Nephron (organoid): ENCODE measurements around the gene TAF11.

Experiments used
- H3K27ac Mint-ChIP-seq, 3 experiments: 2 replicates each; pipeline ENCODE4 v1.8.0; 2020; ENCODE audit warnings: mixed read lengths in 3 of 3, mild to moderate bottlenecking in 2 of 3, moderate library complexity in 1 of 3
- H3K27me3 Mint-ChIP-seq: 2 replicates; pipeline ENCODE4 v1.8.0; 2021; ENCODE audit warnings: low read depth, mild to moderate bottlenecking, moderate library complexity, mixed read lengths
- H3K36me3 Mint-ChIP-seq: 2 replicates; pipeline ENCODE4 v1.8.0; 2020; ENCODE audit warnings: low read depth, mixed read lengths
- H3K4me1 Mint-ChIP-seq: 2 replicates; pipeline ENCODE4 v1.8.0; 2020; ENCODE audit warnings: mixed read lengths
- H3K4me3 Mint-ChIP-seq, 3 experiments: 2 replicates each; pipeline ENCODE4 v1.8.0; 2020; ENCODE audit warnings: mild to moderate bottlenecking in 3 of 3, mixed read lengths in 3 of 3, moderate library complexity in 2 of 3
- H3K9me3 Mint-ChIP-seq: 2 replicates; pipeline ENCODE4 v1.8.0; 2020; ENCODE audit warnings: mixed read lengths
- TF ChIP-seq, protein P1 (sequence below), 3 experiments: fragments of 200-600 bp; sonication (generic); IDR thresholded peaks; one replicate each; pipeline ENCODE4 v1.5.0; 2021; ENCODE audit warnings: antibody characterized with exemption in 3 of 3; ENCODE audit not compliant: unreplicated experiment in 3 of 3

Gene TAF11

DNA sequence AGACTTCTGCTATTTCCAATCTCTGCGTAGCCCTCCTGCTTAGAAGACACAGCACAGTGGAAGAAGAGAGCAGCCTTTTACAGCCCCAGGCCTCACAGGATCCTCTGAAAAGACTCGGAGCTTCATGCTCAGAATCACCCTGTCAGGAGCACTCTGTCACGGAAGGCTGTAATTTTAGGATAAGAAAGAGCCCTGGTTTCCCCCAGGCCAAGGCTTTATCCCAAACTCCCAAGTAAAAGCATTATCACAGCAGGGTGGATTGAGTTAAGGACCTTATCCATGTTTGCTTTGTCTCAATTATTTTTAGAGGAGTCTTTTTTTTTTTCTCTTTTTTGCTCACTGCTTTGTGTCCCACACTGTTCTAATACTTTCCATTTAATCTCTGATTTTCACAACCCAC is 40.4 kb upstream of the TAF11 start:
- no peaks in the 10 kb centered on the region for H3K36me3 Mint-ChIP-seq
- TF ChIP-seq, protein P1, sequence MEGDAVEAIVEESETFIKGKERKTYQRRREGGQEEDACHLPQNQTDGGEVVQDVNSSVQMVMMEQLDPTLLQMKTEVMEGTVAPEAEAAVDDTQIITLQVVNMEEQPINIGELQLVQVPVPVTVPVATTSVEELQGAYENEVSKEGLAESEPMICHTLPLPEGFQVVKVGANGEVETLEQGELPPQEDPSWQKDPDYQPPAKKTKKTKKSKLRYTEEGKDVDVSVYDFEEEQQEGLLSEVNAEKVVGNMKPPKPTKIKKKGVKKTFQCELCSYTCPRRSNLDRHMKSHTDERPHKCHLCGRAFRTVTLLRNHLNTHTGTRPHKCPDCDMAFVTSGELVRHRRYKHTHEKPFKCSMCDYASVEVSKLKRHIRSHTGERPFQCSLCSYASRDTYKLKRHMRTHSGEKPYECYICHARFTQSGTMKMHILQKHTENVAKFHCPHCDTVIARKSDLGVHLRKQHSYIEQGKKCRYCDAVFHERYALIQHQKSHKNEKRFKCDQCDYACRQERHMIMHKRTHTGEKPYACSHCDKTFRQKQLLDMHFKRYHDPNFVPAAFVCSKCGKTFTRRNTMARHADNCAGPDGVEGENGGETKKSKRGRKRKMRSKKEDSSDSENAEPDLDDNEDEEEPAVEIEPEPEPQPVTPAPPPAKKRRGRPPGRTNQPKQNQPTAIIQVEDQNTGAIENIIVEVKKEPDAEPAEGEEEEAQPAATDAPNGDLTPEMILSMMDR (IDR thresholded peaks at IDR 0.05; ENCODE audit: unreplicated experiment in 3 of 3) = no peak
- no peaks in the 10 kb centered on the region for H3K27me3 Mint-ChIP-seq
- no peak overlapping the region for H3K27ac Mint-ChIP-seq
- H3K4me3 Mint-ChIP-seq = no peak overlapping the region
- peaks cover 4% of the 10 kb centered on the region for H3K4me1 Mint-ChIP-seq
- H3K9me3 Mint-ChIP-seq = no peaks in the 10 kb centered on the region

DNA sequence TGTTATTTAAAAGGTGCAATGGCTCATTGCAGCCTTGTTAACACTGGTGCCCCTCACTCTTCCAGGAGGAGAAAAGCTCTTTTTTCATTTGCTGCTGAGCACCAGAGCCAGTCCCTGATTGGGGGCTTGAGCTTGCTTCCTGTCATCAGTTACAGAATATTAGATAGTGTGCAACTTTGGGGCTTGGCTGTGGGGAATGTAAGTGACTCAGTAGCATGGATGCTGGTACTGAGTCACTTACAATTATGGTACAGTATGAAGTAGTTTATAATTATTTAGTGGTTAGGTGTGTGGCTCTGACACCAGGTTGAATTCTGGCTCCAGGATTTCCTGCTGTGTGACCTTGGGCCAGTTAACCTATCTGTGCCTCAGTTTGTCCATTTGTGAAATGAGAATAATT is 38.8 kb upstream of the TAF11 start:
- Mint-ChIP-seq H3K27me3 (no peaks in the 10 kb centered on the region), H3K4me3 (no peak overlapping the region), H3K9me3 (no peaks in the 10 kb centered on the region), H3K27ac (no peak overlapping the region), H3K36me3 (no peaks in the 10 kb centered on the region), H3K4me1 (peaks cover 4% of the 10 kb centered on the region)
- TF ChIP-seq, protein P1 (IDR thresholded peaks at IDR 0.05; ENCODE audit: unreplicated experiment in 3 of 3) = no peak

DNA sequence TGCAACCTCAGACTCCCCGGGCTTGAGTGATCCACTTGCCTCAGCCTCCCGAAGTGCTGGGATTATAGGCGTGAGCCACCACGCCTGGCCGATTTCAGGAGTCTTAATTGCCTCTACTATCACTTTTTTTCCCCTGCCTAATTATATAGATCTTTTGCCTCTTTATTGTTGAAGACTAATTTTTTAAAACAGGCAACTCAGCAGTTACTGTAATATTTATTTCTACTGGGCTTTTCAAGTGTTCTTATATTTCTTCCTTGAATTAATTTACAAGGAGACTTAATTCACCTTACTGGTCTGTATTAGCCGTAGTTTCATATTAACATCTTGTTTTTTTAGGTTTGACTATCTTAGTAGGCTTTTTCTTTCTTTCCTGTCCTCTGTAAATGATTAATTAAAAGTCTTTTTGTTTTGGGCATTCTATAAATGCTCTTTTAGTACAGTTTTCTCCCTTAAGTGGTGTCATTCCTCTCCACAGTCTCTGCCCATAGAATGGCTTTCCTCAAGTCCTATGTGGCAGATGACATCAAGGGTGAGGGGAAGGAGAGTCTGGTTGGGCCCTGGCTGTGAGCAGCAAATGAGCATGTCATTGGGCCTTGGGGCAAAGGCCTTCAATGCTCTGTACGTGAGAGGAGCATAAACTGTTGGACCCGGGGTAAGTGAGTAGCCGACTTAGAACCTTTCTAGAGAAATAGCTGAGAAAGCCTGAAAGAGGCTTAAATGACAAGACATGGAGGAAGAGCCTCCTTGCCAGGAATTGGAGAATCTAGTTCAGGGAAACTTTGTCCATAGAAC is 37.2 kb upstream of the TAF11 start:
- H3K27me3 Mint-ChIP-seq = no peaks in the 10 kb centered on the region
- peaks cover under 1% of the 10 kb centered on the region for H3K36me3 Mint-ChIP-seq

DNA sequence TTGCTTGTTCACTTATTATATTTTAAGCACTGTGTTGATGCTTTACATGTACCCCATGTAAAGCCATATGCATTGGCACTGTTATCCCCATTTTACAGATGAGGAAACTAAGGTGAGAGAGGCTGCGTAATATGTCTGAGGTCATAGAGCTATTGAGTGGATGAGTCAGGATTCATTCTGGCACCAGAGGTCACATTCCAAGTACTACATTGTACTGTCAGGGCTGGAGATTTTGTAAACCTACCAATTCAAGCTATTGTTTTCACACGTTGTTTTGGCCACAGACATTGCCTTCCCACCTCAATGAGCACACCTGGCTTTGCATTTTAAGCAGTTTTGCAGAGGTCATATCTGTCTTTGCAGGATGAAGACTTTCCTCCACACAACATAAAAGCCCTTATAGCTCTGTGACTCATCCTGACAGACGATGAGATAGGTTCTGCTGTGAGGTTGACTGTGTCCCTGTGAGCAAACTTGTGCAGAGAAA is 34.4 kb upstream of the TAF11 start:
- TF ChIP-seq, protein P1 (IDR thresholded peaks at IDR 0.05; ENCODE audit: unreplicated experiment in 3 of 3) = no peak
- Mint-ChIP-seq H3K27me3 (no peaks in the 10 kb centered on the region), H3K4me1 (peaks cover 7% of the 10 kb centered on the region), H3K36me3 (peaks cover 8% of the 10 kb centered on the region), H3K4me3 (no peak overlapping the region), H3K9me3 (no peaks in the 10 kb centered on the region), H3K27ac (no peak overlapping the region)

More for the DNA sequence above, 37.2 kb upstream of the TAF11 start:
- peak overlapping the region; percentile 37 to 74 (median 58) for H3K27ac Mint-ChIP-seq
- H3K4me3 Mint-ChIP-seq = no peak overlapping the region
- TF ChIP-seq, protein P1 (IDR thresholded peaks at IDR 0.05; ENCODE audit: unreplicated experiment in 3 of 3) = no peak
- no peaks in the 10 kb centered on the region for H3K9me3 Mint-ChIP-seq
- peaks cover 4% of the 10 kb centered on the region for H3K4me1 Mint-ChIP-seq

DNA sequence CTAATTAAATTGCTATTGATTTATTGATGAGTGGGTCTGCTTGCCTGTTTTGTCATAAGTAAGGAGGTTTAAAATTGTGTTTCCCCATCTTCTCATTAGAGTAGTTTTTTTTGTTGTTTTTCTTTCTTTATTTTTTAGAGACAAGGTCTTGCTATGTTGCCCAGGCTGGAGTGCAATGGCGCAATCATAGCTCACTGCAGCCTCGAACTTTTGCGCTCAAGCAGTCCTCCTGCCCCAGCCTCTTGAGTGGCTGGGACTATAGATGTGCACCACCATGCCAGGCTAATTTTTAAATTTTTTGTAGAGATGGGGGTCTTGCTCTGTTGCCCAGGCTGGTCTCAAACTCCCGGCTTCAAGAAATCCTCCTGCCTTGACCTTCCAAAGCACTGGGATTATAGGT is 32.3 kb upstream of the TAF11 start:
- Mint-ChIP-seq H3K4me1 (peaks cover 11% of the 10 kb centered on the region), H3K36me3 (peaks cover 8% of the 10 kb centered on the region), H3K27me3 (no peaks in the 10 kb centered on the region), H3K9me3 (no peaks in the 10 kb centered on the region), H3K4me3 (no peak overlapping the region), H3K27ac (no peak overlapping the region)
- TF ChIP-seq, protein P1 (IDR thresholded peaks at IDR 0.05; ENCODE audit: unreplicated experiment in 3 of 3) = no peak

DNA sequence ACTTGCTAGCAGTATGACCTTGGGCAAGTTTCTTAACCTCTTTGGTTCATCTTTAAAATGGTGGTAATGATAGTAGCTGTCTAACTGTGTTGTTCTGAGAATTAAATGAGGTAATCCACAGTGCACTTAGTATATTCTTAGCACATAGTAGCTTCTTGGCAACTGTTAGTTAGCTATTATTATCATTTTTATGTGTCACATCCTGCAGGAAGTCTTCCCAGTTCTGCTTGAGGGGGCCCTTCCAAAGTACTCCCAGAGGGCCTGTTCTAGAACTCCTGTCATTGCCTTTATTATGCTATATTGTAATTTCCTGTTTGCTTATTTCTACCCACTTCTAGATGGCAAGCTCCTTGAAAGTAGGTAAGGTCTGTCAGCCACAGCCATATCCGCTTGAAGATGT is 31.8 kb upstream of the TAF11 start:
- Mint-ChIP-seq H3K27ac (no peak overlapping the region), H3K4me1 (peaks cover 14% of the 10 kb centered on the region), H3K9me3 (no peaks in the 10 kb centered on the region), H3K27me3 (no peaks in the 10 kb centered on the region), H3K36me3 (peaks cover 8% of the 10 kb centered on the region), H3K4me3 (no peak overlapping the region)
- TF ChIP-seq, protein P1 (IDR thresholded peaks at IDR 0.05; ENCODE audit: unreplicated experiment in 3 of 3) = no peak
